Duodenal mucosa (tissue), 2 donors: ENCODE measurements around the gene KCNK16.

Experiments used
- H3K27ac ChIP-seq: one replicate; pipeline ENCODE4 v1.7.0; 2013; ENCODE audit warnings: low read depth, low read length
- H3K27me3 ChIP-seq, 2 donors: one replicate each; pipeline ENCODE4 v1.7.0; 2013; ENCODE audit warnings: low read length in 2 of 2, control low read depth in 1 of 2; ENCODE audit not compliant: insufficient read depth in 2 of 2, control insufficient read depth in 1 of 2
- H3K36me3 ChIP-seq, 2 donors: one replicate each; pipeline ENCODE4 v1.7.0; 2013; ENCODE audit warnings: low read length in 2 of 2, control low read depth in 1 of 2; ENCODE audit not compliant: insufficient read depth in 2 of 2, control insufficient read depth in 1 of 2
- H3K4me1 ChIP-seq, 2 donors: one replicate each; pipeline ENCODE4 v1.7.0; 2013; ENCODE audit warnings: low read length in 2 of 2, control low read depth in 1 of 2; ENCODE audit not compliant: insufficient read depth in 2 of 2, control insufficient read depth in 1 of 2
- H3K4me3 ChIP-seq, 2 donors: one replicate each; pipeline ENCODE4 v1.7.0; 2013; ENCODE audit warnings: low read length in 2 of 2, low read depth in 1 of 2
- H3K9ac ChIP-seq, 2 donors: one replicate each; pipeline ENCODE4 v1.7.0; 2013; ENCODE audit warnings: low read length in 2 of 2, low read depth in 1 of 2
- H3K9me3 ChIP-seq, 2 donors: one replicate each; pipeline ENCODE4 v1.7.0; 2013; ENCODE audit warnings: low read length in 2 of 2, control low read depth in 1 of 2; ENCODE audit not compliant: control insufficient read depth in 1 of 2

The KCNK16 gene

GRCh38 chr6:39322306-39322850 lies at the start of gene KCNK16:
Gene KCNK16 (minus strand): TSS chr6:39322702. CDS start chr6:39322540, 162 bp downstream.
- Histone ChIP-seq H3K4me3 (no peak within 1 kb of the TSS), H3K27me3 (peaks cover 0 to 5% of the 10 kb centered on the region in 2 donors), H3K9ac (no peak within 1 kb of the TSS), H3K4me1 (no peaks in the 10 kb centered on the region), H3K9me3 (no peaks in the 10 kb centered on the region), H3K27ac (no peak within 1 kb of the TSS), H3K36me3 (no peaks in the 10 kb centered on the region)

GRCh38 chr6:39370390-39370789 lies 47.9 kb upstream of the KCNK16 start:
- Histone ChIP-seq H3K4me1 (no peaks in the 10 kb centered on the region), H3K9me3 (no peaks in the 10 kb centered on the region), H3K36me3 (no peaks in the 10 kb centered on the region), H3K27ac (no peak overlapping the region), H3K4me3 (no peak overlapping the region), H3K9ac (no peak overlapping the region), H3K27me3 (no peaks in the 10 kb centered on the region)

- H3K9ac ChIP-seq = no peak overlapping the region
- no peak overlapping the region for H3K27ac ChIP-seq
- H3K4me1 ChIP-seq = no peaks in the 10 kb centered on the region
- no peak overlapping the region for H3K4me3 ChIP-seq
- H3K27me3 ChIP-seq = no peaks in the 10 kb centered on the region
- no peaks in the 10 kb centered on the region for H3K9me3 ChIP-seq
- no peaks in the 10 kb centered on the region for H3K36me3 ChIP-seq
Observed at GRCh38 chr6:39369987-39370386, 47.5 kb upstream of the KCNK16 start.

GRCh38 chr6:39367700-39368099 lies 45.2 kb upstream of the KCNK16 start:
- Histone ChIP-seq H3K36me3 (no peaks in the 10 kb centered on the region), H3K27ac (no peak overlapping the region), H3K9ac (no peak overlapping the region), H3K27me3 (no peaks in the 10 kb centered on the region), H3K9me3 (no peaks in the 10 kb centered on the region), H3K4me3 (no peak overlapping the region), H3K4me1 (no peaks in the 10 kb centered on the region)

GRCh38 chr6:39366931-39367618 lies 44.6 kb upstream of the KCNK16 start:
- Histone ChIP-seq H3K27ac (no peak overlapping the region), H3K4me3 (no peak overlapping the region), H3K9me3 (no peaks in the 10 kb centered on the region), H3K36me3 (no peaks in the 10 kb centered on the region), H3K9ac (no peak overlapping the region), H3K27me3 (no peaks in the 10 kb centered on the region), H3K4me1 (no peaks in the 10 kb centered on the region)

GRCh38 chr6:39365281-39366074 lies 43.0 kb upstream of the KCNK16 start:
- Histone ChIP-seq H3K9me3 (no peaks in the 10 kb centered on the region), H3K4me3 (no peak overlapping the region), H3K4me1 (no peaks in the 10 kb centered on the region), H3K27ac (no peak overlapping the region), H3K9ac (no peak overlapping the region), H3K27me3 (no peaks in the 10 kb centered on the region), H3K36me3 (no peaks in the 10 kb centered on the region)

- Histone ChIP-seq H3K9me3 (no peaks in the 10 kb centered on the region), H3K27me3 (no peaks in the 10 kb centered on the region), H3K9ac (no peak overlapping the region), H3K4me3 (no peak overlapping the region), H3K27ac (no peak overlapping the region), H3K36me3 (no peaks in the 10 kb centered on the region), H3K4me1 (no peaks in the 10 kb centered on the region)
Observed at GRCh38 chr6:39363280-39363679, 40.8 kb upstream of the KCNK16 start.

GRCh38 chr6:39362487-39362865 lies 40.0 kb upstream of the KCNK16 start:
- Histone ChIP-seq H3K27me3 (no peaks in the 10 kb centered on the region), H3K36me3 (no peaks in the 10 kb centered on the region), H3K4me3 (no peak overlapping the region), H3K9me3 (no peaks in the 10 kb centered on the region), H3K4me1 (no peaks in the 10 kb centered on the region), H3K27ac (no peak overlapping the region), H3K9ac (no peak overlapping the region)

- Histone ChIP-seq H3K9ac (no peak overlapping the region), H3K4me1 (no peaks in the 10 kb centered on the region), H3K27me3 (no peaks in the 10 kb centered on the region), H3K27ac (no peak overlapping the region), H3K4me3 (no peak overlapping the region), H3K9me3 (no peaks in the 10 kb centered on the region), H3K36me3 (no peaks in the 10 kb centered on the region)
Observed at GRCh38 chr6:39361657-39362486, 39.4 kb upstream of the KCNK16 start.

GRCh38 chr6:39360378-39360777 lies 37.9 kb upstream of the KCNK16 start:
- no peaks in the 10 kb centered on the region for H3K4me1 ChIP-seq
- H3K27ac ChIP-seq = no peak overlapping the region

More at GRCh38 chr6:39360378-39360777, 37.9 kb upstream of the KCNK16 start:
- no peak overlapping the region for H3K4me3 ChIP-seq
- H3K27me3 ChIP-seq = no peaks in the 10 kb centered on the region
- H3K36me3 ChIP-seq = no peaks in the 10 kb centered on the region
- no peaks in the 10 kb centered on the region for H3K9me3 ChIP-seq
- no peak overlapping the region for H3K9ac ChIP-seq
